Measurements from ENCODE around the gene GAA.
A peak's percentile ranks its signal among the peaks of the same experiment; 100 is the strongest.

GAA gene

DNA sequence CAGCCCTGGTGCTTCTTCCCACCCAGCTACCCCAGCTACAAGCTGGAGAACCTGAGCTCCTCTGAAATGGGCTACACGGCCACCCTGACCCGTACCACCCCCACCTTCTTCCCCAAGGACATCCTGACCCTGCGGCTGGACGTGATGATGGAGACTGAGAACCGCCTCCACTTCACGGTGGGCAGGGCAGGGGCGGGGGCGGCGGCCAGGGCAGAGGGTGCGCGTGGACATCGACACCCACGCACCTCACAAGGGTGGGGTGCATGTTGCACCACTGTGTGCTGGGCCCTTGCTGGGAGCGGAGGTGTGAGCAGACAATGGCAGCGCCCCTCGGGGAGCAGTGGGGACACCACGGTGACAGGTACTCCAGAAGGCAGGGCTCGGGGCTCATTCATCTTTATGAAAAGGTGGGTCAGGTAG is 3.6 kb downstream of the GAA start:
- no peak for DNase-seq

DNA sequence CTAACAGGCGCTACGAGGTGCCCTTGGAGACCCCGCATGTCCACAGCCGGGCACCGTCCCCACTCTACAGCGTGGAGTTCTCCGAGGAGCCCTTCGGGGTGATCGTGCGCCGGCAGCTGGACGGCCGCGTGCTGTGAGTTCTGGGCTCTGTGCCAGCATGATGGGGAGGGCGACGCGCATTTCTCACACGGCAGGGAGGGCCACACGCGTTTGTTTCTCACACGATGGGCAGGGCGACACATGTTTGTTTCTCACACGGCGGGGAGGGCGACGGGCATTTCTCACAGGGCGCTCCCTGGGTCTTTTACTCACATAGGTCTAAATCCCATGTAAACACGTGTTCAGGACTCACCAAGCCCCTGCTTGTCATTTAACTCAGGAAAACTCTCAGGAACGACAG is 4.4 kb downstream of the GAA start:
- DNase-seq, result peak; percentile 11

DNA sequence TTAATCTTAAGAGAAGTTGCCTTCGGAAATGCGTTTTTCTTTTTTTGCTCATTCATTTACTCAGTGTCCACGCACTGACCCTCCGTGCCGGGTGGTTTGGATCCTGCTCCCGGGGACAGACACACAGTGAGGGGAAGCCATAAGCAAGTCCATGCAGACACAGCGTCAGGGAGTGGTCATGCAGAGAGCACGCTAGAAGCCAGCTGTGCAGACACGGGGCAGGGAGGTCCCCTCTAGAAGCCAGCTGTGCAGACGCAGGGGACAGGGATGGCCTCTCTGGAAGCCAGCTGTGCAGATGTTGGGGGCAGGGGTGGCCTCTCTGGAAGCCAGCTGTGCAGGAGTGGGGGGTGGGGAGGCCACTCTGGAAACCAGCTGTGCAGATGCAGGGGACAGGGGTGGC is 4.8 kb downstream of the GAA start:
- DNase-seq, result no peak

DNA sequence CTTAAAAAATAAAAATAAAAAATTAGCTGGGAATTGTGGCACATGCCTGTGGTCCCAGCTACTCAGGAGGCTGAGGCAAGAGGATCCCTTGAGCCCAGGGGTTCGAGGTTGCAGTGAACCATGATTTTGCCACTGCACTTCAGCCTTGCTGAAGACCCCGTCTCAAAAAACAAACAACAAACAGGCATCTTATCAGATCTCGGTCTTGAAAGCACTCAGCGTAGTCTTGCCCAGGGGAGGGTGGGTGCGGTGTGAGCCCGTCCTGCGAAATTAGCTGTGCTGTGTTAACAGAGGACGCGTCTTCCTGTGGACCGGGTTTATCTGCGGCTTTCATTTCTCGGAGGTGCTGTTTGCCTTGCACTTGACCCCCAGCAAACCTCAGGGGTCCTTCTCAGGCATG is 5.4 kb downstream of the GAA start:
- no peak for DNase-seq

DNA sequence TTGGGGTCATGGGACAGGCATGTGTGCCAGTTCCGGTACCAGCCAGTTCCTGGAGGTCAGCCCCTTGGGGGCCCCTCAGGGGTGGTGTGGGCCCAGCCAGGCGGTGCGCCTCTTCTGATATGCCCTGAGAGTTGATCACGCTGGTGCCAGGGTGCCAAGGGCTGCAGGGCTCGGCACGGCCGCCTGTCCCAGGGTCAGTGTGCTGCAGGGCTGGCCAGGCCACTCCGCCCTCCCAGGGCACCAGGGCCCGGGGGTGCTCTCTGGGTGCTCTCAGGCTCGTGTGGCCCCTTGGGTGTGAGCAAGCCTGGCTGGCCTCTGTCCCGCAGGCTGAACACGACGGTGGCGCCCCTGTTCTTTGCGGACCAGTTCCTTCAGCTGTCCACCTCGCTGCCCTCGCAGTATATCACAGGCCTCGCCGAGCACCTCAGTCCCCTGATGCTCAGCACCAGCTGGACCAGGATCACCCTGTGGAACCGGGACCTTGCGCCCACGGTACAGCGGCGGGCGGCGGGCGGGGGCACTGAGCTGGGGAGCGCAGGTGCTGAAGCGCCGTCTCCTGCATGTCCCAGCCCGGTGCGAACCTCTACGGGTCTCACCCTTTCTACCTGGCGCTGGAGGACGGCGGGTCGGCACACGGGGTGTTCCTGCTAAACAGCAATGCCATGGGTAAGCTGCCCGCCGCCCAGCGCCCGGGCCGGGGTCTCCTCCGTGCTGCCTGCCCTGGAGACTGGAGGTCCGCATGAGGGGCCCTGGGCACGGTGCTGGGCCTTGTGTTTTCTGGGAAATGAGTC is 6.0 kb downstream of the GAA start:
- no peak for DNase-seq

DNA sequence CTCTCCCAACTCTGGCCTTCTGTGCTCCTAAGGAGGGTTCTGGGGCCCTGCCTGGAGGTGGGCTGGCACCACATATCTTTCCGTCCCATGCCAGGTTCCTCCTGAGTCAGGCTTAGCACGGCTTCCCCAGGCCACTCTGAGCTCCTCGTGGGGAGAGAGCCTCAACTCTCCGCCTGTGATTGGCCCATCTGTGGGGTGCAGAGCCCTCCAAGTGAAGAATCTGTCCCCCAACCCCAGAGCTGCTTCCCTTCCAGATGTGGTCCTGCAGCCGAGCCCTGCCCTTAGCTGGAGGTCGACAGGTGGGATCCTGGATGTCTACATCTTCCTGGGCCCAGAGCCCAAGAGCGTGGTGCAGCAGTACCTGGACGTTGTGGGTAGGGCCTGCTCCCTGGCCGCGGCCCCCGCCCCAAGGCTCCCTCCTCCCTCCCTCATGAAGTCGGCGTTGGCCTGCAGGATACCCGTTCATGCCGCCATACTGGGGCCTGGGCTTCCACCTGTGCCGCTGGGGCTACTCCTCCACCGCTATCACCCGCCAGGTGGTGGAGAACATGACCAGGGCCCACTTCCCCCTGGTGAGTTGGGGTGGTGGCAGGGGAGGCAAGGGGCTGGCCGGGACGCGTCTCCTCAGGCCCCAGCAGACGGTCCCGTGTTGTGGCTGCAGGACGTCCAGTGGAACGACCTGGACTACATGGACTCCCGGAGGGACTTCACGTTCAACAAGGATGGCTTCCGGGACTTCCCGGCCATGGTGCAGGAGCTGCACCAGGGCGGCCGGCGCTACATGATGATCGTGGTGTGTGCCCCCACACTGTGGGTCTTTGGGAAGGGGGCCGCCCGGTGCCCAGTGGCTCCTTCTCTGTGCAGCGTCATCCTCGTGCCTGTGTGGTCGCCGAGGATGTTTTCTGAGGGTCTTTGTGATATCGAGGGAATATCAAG is 6.9 kb downstream of the GAA start:
- DNase-seq, result no peak

DNA sequence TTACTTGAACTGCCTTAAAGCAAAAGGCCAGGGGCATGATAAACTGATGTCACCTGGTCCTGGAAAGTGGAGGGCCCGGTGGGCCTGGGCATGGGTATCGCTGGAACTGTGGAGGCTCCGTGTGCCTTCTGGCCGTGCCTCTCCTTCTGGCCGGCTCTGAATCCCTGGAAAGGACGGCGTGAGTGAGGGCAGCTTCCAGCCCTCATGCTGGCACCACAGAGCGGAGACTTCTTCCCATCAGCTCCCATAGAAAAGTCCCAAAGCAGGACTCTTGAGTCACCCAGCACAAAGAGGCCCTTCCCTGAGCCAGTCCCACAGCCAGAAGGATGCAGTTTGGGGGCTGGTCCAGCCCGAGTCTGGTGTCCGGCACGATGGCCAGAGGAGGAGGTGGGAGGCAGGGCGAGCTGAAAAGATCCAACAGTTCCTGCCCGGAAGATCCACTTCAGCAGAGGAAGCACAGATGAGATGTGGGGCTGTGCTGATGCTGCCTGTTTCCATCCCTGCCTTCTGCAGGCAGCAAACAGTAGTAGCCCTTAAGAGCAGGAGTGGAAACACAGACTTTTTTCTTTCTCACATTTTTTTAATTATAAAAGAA is 7.8 kb downstream of the GAA start:
- no peak for DNase-seq

DNA sequence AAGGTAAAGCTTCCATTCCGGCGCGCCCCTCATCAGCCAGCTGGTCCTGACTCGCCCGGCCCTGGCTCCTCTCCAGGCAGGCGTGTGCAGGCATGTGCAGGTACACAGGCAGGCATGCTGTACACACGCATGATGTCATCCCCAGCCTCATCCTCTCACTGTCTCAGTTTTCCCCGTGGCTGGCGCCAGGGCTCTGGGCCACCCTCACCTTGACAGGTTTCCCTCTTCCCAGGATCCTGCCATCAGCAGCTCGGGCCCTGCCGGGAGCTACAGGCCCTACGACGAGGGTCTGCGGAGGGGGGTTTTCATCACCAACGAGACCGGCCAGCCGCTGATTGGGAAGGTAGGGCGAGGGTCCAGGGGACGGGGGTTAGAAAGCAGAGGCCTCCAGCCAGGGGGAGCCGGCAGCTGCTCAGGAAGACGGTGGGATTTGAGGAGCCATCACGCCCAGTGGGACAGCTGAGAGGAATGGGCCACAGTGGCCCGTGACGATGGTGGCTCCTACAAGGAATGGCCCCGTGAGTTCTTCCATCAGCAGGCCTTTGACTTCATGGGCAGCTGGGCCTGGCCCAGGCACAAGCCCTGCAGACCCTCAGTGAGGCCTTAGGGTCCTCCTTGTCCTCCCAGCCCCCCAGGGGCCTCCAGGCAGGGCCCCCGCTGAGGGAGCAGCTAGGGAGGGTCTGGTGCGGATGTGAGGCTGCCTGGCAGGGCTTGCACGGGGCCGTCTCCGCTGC is 8.5 kb downstream of the GAA start:
- DNase-seq, result no peak

DNA sequence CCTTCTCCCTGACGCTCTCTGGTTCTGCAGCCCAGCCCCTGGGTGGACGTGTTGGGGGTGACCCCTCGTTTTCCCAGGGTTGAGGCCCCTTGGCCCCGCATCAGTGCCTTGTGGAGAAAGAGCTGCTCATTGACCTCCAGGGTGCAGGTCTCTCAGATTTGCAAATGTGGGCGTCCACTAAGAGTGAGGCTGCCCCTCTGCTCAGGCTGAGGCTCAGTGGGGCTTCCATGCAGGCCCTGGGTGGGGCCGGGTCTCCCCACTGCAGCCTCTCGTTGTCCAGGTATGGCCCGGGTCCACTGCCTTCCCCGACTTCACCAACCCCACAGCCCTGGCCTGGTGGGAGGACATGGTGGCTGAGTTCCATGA is 9.0 kb downstream of the GAA start:
- no peak for DNase-seq

DNA sequence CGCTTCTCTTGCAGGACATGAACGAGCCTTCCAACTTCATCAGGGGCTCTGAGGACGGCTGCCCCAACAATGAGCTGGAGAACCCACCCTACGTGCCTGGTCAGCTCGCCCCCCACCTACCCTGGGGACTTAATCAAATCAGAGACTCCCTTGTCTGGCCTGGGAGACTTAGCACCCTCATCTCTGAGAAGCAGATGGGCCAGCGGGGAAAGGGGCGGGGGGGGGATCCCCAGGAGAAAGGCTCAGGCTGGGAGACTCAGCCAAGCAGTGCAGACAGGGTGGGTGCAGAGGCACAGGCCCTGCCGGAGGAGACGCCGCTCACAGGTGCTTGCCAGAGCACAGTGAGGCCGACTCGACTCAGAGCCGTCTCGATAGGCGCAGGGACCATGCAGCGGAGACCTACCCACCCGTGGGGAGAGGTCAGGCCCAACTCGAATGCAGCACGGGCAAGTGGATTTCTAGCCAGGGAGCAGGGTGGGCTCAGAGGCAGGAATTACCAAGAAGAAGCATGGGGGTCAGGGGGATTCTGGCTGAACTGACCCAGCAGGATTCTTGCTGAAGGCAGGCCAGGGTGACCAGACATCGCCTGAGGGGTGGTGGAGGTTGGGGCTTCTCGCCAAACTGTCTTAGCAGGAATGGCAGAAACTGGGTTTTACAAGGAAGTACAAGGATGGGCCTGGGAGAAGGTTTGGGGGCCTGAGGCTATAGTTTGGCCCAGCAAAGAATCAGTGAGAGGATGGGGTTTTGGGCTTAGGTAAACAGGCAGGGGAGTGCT is 9.7 kb downstream of the GAA start:
- DNase-seq, result no peak

DNA sequence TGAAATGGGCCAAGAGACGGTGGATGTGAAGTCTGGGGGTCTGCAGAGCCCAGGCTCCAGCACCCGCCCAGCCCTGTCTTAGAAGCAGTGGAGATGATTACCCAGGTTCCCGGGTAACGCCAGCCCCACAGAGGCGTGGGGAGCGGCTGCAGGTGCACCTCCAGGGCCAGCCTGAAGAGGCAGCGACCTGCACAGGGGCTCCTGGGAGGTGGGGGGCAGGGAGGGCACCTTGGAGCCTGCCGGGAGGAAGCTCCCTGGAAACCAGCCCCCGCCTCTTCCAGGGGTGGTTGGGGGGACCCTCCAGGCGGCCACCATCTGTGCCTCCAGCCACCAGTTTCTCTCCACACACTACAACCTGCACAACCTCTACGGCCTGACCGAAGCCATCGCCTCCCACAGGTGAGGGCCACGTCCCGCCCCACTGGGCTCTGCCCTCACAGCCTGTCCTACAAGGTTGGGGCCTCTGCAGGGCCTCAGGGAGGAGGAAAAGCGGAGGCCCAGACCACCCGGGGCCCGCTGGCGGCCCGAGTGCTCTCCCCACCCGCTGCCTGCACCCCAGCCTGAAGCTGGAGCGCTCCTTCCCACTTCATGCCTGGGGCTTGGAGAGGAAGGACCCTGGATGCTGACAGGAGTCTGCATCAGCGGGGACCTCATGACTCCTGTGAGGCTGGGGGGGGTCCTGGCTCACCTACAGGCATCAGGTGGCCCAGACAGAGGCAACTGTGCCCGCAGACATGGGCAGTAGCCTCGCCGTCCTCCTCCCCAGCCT is 10.5 kb downstream of the GAA start:
- DNase-seq, result no peak

DNA sequence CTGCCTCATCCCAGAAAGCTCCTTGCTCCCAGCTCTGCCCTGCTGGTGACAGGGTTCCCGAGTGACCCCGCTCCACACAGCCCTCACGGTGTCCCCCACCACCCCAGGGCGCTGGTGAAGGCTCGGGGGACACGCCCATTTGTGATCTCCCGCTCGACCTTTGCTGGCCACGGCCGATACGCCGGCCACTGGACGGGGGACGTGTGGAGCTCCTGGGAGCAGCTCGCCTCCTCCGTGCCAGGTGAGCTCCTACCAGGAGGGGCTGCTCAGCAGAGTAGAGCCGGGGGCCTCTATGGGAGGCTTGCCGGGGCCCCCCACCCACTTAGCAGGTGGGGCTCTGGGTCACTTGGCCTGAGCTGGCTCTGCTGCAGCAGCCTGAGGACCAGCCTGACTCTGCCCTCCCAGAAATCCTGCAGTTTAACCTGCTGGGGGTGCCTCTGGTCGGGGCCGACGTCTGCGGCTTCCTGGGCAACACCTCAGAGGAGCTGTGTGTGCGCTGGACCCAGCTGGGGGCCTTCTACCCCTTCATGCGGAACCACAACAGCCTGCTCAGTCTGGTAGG is 11.2 kb downstream of the GAA start:
- no peak for DNase-seq

DNA sequence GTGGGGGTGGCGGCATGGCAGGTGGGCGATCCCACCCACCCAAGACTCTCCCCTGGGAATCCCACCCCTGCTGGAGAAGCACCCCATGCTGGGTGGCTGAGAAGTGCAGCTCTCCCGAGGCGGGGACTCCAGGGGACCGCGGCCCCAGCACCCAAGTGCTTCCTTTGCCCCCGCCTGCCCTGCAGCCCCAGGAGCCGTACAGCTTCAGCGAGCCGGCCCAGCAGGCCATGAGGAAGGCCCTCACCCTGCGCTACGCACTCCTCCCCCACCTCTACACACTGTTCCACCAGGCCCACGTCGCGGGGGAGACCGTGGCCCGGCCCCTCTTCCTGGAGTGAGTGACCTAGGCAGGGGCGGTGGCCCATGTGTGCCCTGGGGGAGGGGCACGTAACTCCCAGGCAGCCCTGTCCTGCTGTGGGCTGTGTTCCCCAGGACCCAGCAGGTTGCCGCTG is 11.7 kb downstream of the GAA start:
- no peak for DNase-seq

DNA sequence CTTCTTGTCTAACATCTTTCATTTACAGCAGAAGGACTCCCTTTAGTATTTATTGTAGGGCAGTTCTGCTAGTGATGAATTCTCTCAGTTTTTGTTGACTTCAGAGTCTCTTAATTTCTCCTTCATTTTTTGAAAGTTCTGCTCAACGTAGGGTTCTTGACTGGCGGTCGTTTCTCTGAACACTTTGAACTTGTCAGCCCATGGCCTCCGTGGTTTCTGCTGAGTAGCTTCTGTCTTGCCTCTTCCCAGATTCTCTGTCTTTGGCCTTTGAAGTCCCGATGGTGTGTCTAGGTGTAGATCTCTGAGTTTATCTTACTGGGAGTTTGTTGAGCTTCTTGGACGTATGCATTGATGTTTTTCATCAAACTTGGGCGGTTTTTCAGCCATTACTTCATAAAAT is 13.4 kb downstream of the GAA start:
- DNase-seq, result no peak

DNA sequence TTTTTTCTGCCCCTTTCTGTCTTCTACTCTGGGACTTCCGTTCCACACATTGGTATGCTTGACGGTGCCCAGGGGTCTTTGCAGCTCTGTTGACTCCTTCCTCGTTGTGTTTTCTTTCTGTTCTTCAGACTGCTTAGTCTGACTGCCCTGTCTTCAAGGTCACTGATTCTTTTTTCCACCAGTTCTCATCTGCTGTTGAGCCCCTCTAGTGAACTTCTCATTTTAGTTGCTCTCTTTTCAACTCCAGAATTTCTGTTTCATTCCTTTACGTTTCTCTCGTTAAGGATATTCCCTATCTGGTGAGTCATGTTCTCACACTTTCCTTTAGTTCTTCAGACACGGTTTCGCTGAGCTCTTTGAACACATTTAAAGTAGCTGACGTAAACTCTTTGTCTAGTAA is 13.8 kb downstream of the GAA start:
- no peak for DNase-seq

DNA sequence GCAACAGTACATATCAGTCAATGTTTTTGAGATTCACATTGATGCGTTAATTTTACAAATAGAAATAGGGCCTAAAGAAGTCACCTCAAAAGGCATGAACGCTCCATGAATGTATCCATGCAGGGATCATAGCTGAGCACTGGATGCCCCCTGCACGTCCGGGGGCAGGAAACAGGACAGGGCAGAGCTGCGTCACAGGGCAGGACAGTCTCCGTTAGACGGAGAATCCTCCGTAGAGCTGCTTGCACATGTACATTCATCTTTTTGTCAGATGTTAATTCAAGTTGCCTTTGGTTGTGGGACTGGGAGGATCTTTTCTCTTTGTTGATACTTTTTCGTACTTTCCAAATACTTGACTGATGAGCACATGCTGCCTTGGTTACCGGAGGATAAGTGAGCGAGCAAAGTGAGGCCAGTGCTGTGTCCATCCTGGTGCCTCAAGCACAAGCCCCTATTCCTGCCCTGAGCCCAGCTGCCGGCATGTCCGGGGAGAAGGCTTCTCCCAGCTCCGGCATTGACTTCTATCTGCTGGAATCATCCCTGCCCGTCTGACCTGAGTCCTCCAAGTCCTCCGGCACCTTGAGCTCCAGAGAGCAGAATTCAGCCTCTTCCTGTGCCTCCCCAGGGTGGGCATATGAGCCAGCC is 15.0 kb downstream of the GAA start:
- DNase-seq, result no peak

DNA sequence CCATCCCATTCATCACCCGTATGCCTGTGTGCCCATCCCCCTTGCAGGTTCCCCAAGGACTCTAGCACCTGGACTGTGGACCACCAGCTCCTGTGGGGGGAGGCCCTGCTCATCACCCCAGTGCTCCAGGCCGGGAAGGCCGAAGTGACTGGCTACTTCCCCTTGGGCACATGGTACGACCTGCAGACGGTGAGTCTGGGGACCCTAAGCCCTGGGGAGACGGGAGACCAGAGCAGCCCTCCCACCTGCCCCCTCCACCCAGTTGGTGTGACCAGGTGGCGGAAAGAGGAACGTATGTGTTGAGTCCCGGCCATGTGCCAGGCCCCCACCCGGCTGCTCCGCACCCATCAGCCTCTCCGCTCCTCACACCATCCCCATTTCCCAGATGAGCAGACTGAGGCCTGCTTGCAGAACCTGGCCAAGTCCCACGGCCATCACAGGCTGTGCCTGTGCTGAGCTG is 15.6 kb downstream of the GAA start:
- no peak for DNase-seq

DNA sequence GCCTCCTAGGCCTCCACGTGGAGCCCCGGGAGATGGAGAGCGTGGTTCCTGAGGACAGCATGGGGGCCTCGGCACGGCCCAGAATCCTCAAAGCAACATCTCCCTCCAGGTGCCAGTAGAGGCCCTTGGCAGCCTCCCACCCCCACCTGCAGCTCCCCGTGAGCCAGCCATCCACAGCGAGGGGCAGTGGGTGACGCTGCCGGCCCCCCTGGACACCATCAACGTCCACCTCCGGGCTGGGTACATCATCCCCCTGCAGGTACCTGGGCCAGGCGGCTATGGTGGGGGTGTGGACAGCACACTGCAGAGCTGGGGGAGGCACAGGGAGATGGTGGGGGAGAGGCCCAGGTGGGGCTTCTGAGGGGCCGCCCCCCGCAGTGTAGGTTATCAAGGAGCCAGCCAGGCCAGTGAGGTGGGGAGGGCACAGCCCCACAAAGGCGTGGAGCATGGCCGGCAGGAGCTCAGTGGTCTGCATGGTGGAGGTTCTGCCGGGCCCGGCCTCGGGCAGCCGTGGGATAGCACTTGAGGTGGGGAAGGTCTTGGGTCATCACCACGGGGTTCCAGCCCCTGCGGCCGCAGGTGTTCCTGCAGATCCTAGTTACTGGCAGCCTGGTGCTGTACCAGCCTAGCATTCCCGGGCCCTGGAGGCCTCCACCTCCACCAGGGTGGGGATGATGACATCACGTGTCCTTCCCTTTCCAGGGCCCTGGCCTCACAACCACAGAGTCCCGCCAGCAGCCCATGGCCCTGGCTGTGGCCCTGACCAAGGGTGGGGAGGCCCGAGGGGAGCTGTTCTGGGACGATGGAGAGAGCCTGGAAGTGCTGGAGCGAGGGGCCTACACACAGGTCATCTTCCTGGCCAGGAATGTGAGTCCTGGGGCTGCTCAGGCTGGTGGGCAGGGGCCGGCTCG is 16.4 kb downstream of the GAA start:
- DNase-seq, result no peak

DNA sequence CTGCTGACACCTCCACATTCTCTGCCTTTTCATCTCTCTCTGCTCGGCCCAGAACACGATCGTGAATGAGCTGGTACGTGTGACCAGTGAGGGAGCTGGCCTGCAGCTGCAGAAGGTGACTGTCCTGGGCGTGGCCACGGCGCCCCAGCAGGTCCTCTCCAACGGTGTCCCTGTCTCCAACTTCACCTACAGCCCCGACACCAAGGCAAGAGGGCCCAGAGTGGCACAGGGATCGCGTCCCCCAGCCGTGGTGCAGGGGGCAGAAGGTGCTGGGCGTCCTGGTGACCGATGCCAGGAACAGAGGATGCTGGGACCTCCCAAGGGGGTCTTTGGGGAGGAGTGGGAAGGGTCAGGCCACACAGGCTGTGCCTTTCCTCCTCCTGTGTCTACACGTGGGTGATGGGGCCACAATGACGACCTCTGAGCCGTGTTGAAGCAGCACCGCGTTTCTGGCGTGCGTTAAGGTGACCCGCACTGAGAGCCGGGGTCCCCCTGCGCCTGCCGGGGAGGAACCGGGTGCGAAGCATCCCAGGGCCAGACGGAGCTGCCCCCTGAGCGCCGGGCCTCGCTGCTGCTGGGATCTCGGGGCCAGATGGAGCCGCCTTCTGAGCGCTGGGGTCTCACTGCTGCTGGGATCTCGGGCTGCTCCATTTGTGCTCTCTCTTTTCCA is 17.4 kb downstream of the GAA start:
- DNase-seq, result no peak

Measured in NCI-H2029 (cell line).